Measurements from ENCODE around the gene BASP1. TPM values are rescaled to one million over a fixed set of nuclear protein-coding genes. Genes with fewer than 3 reads are reported as not detected.
"Not testable (repeated sequence)": the region's sequence is repeated elsewhere in the genome, so short reads cannot be mapped to it uniquely, and the experiment has no call there.

Gene BASP1
- total and polyA plus RNA-seq, 2 experiments from 2014 or later, result 87.5 to 114 TPM

DNA sequence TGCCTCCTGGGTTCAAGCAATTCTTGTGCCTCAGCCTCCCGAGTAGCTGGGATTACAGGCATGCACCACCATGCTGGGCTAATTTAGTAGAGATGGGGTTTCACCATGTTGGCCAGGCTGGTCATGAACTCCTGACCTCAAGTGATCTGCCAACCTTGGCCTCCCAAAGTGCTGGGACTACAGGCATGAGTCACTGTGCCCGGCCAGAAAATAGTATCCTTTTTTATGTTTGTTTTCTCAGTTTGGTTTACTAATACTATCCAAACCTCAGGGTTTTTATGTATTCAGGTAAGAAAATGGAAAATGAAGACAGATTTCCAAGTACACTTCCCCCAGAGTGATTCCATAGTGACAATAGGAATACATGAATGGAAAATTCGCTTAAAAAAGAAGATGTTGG is 101.7 kb downstream of the BASP1 start:
- H3K36me3 ChIP-seq (ENCODE audit: insufficient read depth); H3K27ac Mint-ChIP-seq; H3K36me3 Mint-ChIP-seq (ENCODE audit: low read depth); H3K27me3 ChIP-seq (ENCODE audit: insufficient read depth); H3K4me3 Mint-ChIP-seq; H4K20me1 ChIP-seq (replicated peaks; ENCODE audit: insufficient read depth); H3K79me2 ChIP-seq (replicated peaks; ENCODE audit: insufficient read depth); H3K4me3 ChIP-seq; H3K9me3 Mint-ChIP-seq; H3K4me2 ChIP-seq; H3K9me2 ChIP-seq (ENCODE audit: insufficient read depth); ATAC-seq; DNase-seq (ENCODE audit: low spot score); H3F3A ChIP-seq (replicated peaks; ENCODE audit: low read depth); H3K27ac ChIP-seq (ENCODE audit: low read depth); H3K27me3 Mint-ChIP-seq (ENCODE audit: insufficient read depth, low read depth, poor library complexity): not testable (repeated sequence)
- H2AFZ ChIP-seq, result 0 out of 2 replicates have a peak overlapping the region, but pooled peaks have one; percentile 32
- peaks cover 21% of the 10 kb centered on the region for H3K4me1 Mint-ChIP-seq
- peaks cover 12% of the 10 kb centered on the region for H3K4me1 ChIP-seq (ENCODE audit: insufficient read depth)

DNA sequence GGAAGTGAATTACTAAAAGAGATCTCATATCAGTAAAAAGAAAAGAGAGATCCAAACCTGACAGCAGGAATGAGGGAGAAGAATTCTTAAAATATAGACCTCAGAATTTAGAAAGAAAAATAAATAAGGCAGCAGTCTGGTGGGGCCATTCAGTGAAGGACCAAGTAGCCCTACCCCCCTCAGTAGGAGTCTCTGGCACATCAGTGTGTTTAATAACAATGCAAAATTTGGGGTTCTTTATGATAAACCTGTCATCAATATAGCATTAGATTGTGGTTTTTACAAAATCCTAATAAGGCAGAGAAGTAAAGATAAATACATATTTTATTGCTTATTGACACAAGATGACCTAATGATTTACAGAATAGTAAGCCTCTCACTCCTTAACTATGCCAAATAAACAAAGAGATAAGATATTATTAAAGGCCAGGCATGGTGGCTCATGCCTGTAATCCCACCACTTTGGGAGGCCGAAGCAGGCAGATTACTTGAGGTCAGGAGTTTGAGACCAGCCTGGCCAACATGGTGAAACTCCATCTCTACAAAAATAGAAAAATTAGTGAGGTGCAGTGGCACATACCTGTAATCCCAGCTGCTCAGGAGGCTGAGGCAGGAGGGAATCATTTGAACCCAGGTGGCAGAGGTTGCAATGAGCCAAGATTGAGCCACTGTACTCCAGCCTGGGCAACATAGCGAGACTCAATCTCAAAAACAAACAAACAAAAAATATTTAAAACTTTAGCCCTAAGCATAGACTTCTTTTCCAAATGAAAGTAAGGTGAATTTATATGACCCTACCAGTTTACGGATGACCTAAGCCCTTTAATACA is 108.6 kb downstream of the BASP1 start:
- Mint-ChIP-seq H3K27ac (no peak overlapping the region), H3K4me1 (no peaks in the 10 kb centered on the region; the same call in 2 of the 3 replicates), H3K27me3 (ENCODE audit: insufficient read depth, low read depth, poor library complexity) (peaks cover 2% of the 10 kb centered on the region), H3K4me3 (no peak overlapping the region), H3K36me3 (ENCODE audit: low read depth) (no peaks in the 10 kb centered on the region), H3K9me3 (no peaks in the 10 kb centered on the region; the same call in 2 of the 3 replicates)
- H3F3A ChIP-seq (replicated peaks; ENCODE audit: low read depth), result no peaks in the 10 kb centered on the region
- H3K27ac ChIP-seq (ENCODE audit: low read depth), result no peak overlapping the region
- no peak overlapping the region for H3K4me2 ChIP-seq
- no peak for DNase-seq (ENCODE audit: low spot score)
- H3K4me3 ChIP-seq, result no peak overlapping the region
- no peaks in the 10 kb centered on the region for H3K4me1 ChIP-seq (ENCODE audit: insufficient read depth)
- H3K27me3 ChIP-seq (ENCODE audit: insufficient read depth), result no peaks in the 10 kb centered on the region
- H3K36me3 ChIP-seq (ENCODE audit: insufficient read depth), result no peaks in the 10 kb centered on the region
- peaks cover 22% of the 10 kb centered on the region; the same call in 1 of the 2 replicates for H3K9me2 ChIP-seq (ENCODE audit: insufficient read depth)
- H3K79me2 ChIP-seq (replicated peaks; ENCODE audit: insufficient read depth), result no peaks in the 10 kb centered on the region
- H2AFZ ChIP-seq, result no peak overlapping the region
- no peaks in the 10 kb centered on the region for H4K20me1 ChIP-seq (replicated peaks; ENCODE audit: insufficient read depth)
- no peak for ATAC-seq
- TF ChIP-seq STAT1 (IDR thresholded peaks at IDR 0.05; ENCODE audit: unreplicated experiment) (no peak), EZH2phosphoT487 (IDR thresholded peaks at IDR 0.05; ENCODE audit: unreplicated experiment) (no peak), ZNF331 (CRISPR knock-in tag; IDR thresholded peaks at IDR 0.05; ENCODE audit: low read depth) (no peak), ZNF114 (CRISPR knock-in tag; IDR thresholded peaks at IDR 0.05) (no peak), EZH2 (IDR thresholded peaks at IDR 0.05; ENCODE audit: low read depth, unreplicated experiment) (no peak), NANOG (IDR thresholded peaks at IDR 0.05; ENCODE audit: borderline replicate concordance) (no peak)
- TF ChIP-seq, protein P1, sequence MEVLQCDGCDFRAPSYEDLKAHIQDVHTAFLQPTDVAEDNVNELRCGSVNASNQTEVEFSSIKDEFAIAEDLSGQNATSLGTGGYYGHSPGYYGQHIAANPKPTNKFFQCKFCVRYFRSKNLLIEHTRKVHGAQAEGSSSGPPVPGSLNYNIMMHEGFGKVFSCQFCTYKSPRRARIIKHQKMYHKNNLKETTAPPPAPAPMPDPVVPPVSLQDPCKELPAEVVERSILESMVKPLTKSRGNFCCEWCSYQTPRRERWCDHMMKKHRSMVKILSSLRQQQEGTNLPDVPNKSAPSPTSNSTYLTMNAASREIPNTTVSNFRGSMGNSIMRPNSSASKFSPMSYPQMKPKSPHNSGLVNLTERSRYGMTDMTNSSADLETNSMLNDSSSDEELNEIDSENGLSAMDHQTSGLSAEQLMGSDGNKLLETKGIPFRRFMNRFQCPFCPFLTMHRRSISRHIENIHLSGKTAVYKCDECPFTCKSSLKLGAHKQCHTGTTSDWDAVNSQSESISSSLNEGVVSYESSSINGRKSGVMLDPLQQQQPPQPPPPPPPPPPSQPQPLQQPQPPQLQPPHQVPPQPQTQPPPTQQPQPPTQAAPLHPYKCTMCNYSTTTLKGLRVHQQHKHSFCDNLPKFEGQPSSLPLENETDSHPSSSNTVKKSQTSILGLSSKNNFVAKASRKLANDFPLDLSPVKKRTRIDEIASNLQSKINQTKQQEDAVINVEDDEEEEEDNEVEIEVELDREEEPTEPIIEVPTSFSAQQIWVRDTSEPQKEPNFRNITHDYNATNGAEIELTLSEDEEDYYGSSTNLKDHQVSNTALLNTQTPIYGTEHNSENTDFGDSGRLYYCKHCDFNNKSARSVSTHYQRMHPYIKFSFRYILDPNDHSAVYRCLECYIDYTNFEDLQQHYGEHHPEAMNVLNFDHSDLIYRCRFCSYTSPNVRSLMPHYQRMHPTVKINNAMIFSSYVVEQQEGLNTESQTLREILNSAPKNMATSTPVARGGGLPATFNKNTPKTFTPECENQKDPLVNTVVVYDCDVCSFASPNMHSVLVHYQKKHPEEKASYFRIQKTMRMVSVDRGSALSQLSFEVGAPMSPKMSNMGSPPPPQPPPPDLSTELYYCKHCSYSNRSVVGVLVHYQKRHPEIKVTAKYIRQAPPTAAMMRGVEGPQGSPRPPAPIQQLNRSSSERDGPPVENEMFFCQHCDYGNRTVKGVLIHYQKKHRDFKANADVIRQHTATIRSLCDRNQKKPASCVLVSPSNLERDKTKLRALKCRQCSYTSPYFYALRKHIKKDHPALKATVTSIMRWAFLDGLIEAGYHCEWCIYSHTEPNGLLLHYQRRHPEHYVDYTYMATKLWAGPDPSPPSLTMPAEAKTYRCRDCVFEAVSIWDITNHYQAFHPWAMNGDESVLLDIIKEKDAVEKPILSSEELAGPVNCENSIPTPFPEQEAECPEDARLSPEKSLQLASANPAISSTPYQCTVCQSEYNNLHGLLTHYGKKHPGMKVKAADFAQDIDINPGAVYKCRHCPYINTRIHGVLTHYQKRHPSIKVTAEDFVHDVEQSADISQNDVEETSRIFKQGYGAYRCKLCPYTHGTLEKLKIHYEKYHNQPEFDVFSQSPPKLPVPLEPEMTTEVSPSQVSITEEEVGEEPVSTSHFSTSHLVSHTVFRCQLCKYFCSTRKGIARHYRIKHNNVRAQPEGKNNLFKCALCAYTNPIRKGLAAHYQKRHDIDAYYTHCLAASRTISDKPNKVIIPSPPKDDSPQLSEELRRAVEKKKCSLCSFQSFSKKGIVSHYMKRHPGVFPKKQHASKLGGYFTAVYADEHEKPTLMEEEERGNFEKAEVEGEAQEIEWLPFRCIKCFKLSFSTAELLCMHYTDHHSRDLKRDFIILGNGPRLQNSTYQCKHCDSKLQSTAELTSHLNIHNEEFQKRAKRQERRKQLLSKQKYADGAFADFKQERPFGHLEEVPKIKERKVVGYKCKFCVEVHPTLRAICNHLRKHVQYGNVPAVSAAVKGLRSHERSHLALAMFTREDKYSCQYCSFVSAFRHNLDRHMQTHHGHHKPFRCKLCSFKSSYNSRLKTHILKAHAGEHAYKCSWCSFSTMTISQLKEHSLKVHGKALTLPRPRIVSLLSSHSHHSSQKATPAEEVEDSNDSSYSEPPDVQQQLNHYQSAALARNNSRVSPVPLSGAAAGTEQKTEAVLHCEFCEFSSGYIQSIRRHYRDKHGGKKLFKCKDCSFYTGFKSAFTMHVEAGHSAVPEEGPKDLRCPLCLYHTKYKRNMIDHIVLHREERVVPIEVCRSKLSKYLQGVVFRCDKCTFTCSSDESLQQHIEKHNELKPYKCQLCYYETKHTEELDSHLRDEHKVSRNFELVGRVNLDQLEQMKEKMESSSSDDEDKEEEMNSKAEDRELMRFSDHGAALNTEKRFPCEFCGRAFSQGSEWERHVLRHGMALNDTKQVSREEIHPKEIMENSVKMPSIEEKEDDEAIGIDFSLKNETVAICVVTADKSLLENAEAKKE (CRISPR knock-in tag; IDR thresholded peaks at IDR 0.05), result no peak
- TF ChIP-seq, protein P2, sequence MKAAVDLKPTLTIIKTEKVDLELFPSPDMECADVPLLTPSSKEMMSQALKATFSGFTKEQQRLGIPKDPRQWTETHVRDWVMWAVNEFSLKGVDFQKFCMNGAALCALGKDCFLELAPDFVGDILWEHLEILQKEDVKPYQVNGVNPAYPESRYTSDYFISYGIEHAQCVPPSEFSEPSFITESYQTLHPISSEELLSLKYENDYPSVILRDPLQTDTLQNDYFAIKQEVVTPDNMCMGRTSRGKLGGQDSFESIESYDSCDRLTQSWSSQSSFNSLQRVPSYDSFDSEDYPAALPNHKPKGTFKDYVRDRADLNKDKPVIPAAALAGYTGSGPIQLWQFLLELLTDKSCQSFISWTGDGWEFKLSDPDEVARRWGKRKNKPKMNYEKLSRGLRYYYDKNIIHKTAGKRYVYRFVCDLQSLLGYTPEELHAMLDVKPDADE (IDR thresholded peaks at IDR 0.05), result no peak
- TF ChIP-seq, protein P3, sequence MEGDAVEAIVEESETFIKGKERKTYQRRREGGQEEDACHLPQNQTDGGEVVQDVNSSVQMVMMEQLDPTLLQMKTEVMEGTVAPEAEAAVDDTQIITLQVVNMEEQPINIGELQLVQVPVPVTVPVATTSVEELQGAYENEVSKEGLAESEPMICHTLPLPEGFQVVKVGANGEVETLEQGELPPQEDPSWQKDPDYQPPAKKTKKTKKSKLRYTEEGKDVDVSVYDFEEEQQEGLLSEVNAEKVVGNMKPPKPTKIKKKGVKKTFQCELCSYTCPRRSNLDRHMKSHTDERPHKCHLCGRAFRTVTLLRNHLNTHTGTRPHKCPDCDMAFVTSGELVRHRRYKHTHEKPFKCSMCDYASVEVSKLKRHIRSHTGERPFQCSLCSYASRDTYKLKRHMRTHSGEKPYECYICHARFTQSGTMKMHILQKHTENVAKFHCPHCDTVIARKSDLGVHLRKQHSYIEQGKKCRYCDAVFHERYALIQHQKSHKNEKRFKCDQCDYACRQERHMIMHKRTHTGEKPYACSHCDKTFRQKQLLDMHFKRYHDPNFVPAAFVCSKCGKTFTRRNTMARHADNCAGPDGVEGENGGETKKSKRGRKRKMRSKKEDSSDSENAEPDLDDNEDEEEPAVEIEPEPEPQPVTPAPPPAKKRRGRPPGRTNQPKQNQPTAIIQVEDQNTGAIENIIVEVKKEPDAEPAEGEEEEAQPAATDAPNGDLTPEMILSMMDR (conservative IDR thresholded peaks at IDR 0.05; ENCODE audit: low read depth in 2 of 2), result no peak

Measured in GM23338 (cell line).